GM19452 (cell line): ENCODE data around the gene TRIM68.

ENCODE experiments used
- ATAC-seq: cut with Tn5 transposase; IDR thresholded peaks from one replicate; pipeline ENCODE4 v1.9.1; 2021; ENCODE audit not compliant: unreplicated experiment

The TRIM68 gene, protein sequence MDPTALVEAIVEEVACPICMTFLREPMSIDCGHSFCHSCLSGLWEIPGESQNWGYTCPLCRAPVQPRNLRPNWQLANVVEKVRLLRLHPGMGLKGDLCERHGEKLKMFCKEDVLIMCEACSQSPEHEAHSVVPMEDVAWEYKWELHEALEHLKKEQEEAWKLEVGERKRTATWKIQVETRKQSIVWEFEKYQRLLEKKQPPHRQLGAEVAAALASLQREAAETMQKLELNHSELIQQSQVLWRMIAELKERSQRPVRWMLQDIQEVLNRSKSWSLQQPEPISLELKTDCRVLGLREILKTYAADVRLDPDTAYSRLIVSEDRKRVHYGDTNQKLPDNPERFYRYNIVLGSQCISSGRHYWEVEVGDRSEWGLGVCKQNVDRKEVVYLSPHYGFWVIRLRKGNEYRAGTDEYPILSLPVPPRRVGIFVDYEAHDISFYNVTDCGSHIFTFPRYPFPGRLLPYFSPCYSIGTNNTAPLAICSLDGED

GRCh38 chr11:4607781-4608666, at the start of gene TRIM68:
Gene TRIM68, minus strand, starts transcription at chr11:4608231. Its CDS starts 2,727 bp downstream, at chr11:4605504.
- ATAC-seq: peak; percentile 100

GRCh38 chr11:4654635-4655369, 46.8 kb upstream of the TRIM68 start:
- ATAC-seq: peak; percentile 71

DNA sequence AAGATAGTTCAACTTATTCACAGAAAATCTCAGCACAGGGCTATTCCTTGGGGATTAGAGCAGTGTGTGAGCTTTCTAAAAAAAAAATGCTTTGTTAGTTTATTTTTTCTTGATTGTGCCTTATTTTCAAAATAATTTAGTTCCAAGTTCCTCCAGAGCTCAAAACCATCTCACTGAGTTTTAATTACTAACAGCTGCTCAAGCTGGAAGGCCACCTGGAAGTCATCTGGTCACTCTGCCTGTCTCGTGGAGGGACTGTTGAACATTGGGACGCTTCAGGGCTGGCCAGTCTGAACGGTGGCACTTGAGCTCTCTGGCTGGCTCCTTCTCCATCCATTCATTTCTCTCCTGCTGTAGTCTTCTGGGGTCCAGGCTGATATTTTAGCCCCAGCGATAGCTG, 39.7 kb upstream of the TRIM68 start:
- ATAC-seq: no peak

GRCh38 chr11:4645974-4646373, 37.9 kb upstream of the TRIM68 start:
- no peak for ATAC-seq

DNA sequence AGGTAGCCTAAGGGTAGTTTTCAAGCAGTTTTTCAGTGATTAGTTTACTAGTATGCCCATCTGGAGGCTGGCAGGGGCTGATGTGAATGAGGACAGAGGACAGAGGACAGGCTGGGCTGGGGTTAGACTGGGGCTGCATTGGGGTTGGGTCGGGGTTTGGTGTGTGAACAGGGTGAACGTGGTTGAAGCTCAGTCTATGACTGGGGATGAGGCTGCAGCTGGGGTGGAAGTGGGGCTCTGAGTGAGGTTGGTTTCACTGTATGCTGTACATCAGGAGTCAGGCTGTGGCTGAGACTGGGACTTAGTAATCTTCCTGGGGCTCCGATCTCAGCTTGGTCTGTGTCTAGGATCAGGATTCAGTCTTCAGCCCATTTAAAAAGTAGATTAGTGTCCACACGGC, 36.2 kb upstream of the TRIM68 start:
- ATAC-seq: no peak

DNA sequence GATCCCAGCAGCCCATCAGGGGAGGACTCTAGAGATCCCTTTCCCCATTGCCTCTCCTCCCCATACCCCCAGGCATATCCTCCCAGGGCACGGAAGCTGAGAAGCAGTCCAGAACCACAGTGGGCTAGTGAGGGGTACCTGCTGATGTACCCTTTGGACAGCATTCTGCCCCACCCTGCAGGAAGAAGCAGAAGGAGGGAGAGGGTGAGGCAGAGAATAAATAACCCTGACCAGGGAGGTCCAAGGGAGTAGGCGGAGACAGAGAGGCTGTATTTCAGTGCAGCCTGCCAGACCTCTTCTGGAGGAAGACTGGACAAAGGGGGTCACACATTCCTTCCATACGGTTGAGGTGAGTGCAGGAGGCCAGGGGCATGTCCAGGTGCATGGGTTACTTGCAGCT, 35.7 kb upstream of the TRIM68 start, which contains the start of gene OR51E1:
Gene OR51E1 (plus strand): TSS at position 301 of the 400 bp plus-strand sequence. CDS start 8,545 bp downstream, outside the sequence.
- ATAC-seq: no peak

GRCh38 chr11:4643076-4643475, 35.0 kb upstream of the TRIM68 start:
- ATAC-seq: no peak

DNA sequence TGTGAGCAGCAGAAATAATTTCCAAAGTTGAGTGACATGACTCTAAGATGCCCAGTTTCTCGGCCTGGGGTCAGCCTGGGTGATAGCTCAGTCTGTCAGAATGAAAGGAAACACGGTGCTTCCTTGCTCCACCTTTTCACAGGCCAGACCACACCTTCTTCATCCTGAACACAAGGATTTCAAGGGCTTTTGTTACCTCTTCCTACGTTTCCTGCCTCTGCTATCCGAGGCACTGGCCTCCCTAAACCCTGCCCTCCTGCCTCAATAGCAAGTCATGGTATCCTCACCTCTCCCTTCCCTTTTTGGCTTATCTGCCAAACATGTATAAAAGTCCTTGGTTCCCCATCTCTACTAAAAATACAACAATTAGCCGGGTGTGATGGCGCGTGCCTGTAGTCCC, 34.0 kb upstream of the TRIM68 start:
- ATAC-seq: no peak

DNA sequence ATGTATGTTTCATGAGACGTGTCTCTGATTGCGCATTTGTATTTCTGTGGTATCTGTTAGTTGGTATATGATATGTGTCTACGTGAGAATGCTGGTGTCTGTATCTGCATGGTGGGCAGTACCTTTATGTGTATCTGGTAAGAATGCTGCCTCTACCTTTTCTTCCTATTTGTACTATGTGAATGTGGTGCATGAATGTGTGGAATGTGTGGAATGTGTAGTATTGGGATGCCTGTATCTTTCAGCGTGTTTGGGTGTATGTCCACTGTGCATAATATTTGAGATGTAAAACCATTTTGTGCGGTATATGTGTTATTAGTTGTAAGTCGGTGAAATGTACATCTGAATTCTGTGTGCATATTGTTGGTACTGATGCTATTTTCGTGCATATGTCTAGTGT, 33.5 kb upstream of the TRIM68 start:
- ATAC-seq: no peak

- no peak for ATAC-seq
Observed at GRCh38 chr11:4639931-4640330, 31.9 kb upstream of the TRIM68 start.

- no peak for ATAC-seq
Observed at GRCh38 chr11:4637662-4638047, 29.6 kb upstream of the TRIM68 start.

GRCh38 chr11:4636962-4637661, 29.1 kb upstream of the TRIM68 start, which contains the start of gene OR51D1:
Gene OR51D1, plus strand, starts transcription at chr11:4637477. Its CDS starts 2,314 bp downstream, at chr11:4639791.
- peak; percentile 94 for ATAC-seq

DNA sequence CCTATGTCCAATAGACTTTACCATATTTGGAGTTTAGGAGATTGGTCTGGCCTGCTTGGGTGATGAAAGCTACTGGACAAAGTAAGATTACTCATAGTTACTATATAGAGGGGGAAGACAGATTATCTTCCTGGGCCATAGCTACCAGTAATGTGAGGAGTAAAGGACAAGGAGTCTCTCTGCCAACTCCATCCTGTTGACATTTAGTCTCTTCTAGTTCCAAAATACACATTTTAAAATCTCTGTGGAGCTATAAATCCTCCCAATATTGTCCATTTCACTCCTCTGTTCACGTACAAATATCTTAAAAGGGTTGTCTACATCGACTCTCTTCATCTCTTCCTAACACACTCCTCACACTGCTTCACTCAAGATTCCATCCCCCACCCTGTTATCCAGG, 28.1 kb upstream of the TRIM68 start:
- no peak for ATAC-seq

- ATAC-seq: peak; percentile 74
Observed at GRCh38 chr11:4626207-4627099, 18.4 kb upstream of the TRIM68 start.

DNA sequence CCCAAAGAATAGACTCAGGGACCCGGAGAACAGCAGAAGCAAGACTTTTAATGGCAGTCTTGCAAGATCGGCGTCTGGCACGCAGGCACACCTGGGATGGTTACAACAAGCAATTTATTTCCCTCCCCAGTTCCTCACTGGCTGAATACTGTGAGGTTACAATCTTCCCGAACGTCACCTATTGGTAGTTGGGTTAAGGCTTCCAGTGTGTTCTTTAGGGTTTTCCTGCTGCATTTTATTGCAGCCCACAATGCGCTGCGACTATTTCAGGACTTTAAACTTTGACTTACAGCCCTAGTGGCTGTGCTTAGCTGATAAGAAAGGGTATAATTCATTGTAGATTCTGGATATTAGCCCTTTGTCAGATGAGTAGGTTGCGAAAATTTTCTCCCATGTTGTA, 11.5 kb upstream of the TRIM68 start:
- no peak for ATAC-seq

DNA sequence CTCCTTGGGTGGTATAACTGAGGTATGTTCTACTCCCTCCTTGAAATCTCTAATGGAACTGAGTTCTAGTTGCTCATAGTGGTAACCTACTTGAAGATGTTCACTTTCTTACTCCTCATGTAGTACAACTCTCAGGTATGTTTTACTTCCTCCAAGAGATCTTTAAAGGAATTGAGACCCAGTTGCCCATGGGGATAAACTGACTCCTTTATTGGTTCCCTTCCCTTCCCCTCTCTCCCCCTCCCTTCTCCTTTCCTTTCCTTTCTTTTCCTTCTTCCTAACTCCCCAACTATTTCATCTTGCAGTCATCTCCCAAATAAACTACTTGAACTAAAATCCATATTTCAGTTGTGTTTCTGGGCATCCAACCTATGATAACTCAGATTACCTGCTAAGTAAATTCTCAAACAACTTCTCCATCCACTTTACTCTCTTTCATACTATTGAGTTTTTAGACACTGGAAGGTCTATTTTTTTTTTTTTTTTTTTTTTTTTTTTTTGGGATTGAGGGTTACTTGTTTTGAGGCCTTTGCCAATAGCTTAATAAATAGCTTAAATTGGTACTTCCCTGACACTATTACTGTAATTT, 7.9 kb upstream of the TRIM68 start:
- ATAC-seq: no peak

DNA sequence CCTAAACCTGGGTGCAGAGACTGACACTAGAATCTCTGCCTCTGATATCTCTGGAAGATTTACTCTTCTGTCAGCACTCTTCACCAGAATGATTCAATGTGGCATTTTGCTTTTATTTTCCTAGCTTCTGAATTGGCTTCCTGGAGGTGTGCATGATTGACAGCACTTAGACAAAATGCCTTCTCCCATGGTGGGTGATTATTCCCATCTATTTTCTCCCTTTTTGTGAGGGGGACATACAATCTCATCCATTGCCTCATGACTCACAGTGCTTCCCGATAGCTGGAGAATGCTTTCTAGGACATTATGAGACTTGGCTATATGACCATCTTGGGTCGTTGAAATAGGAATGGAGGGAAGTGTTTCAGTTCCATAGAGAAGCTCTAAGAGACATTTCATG, 4.0 kb upstream of the TRIM68 start:
- ATAC-seq: no peak

GRCh38 chr11:4610258-4610935, 2.4 kb upstream of the TRIM68 start:
- no peak for ATAC-seq
